OCI-LY1 (cell line): ENCODE results near the gene ANKRD34A.

ENCODE experiments used
- H2AFZ ChIP-seq: fragments of 200-600 bp; sonication (generic), shearing (Covaris generic); 2 replicates; pipeline ENCODE4 v1.6.0; 2014; ENCODE audit warnings: antibody characterized with exemption, mild to moderate bottlenecking, low read length
- H3F3A ChIP-seq: fragments of 200-600 bp; sonication (generic), shearing (Covaris generic); 2 replicates; pipeline ENCODE4 v1.6.0; 2014; ENCODE audit warnings: mild to moderate bottlenecking, antibody characterized with exemption, low read length, moderate library complexity; ENCODE audit not compliant: insufficient read depth
- H3K27ac ChIP-seq: fragments of 200-600 bp; sonication (generic); 2 replicates; pipeline ENCODE4 v1.5.1; 2014; ENCODE audit warnings: low read length, mixed run types, mild to moderate bottlenecking, low read depth; ENCODE audit not compliant: poor library complexity, severe bottlenecking
- H3K27me3 ChIP-seq: fragments of 200-600 bp; sonication (generic); 2 replicates; pipeline ENCODE4 v1.6.0; 2014; ENCODE audit warnings: antibody characterized with exemption, mild to moderate bottlenecking, low read length, moderate library complexity; ENCODE audit not compliant: insufficient read depth
- H3K36me3 ChIP-seq: fragments of 200-600 bp; sonication (generic); 2 replicates; pipeline ENCODE4 v1.6.1; 2014; ENCODE audit warnings: mild to moderate bottlenecking, antibody characterized with exemption, low read length, moderate library complexity, mixed read lengths; ENCODE audit not compliant: insufficient read depth
- H3K4me1 ChIP-seq: fragments of 200-600 bp; sonication (generic); 2 replicates; pipeline ENCODE4 v1.5.1; 2014; ENCODE audit warnings: mild to moderate bottlenecking, low read length, moderate library complexity; ENCODE audit not compliant: insufficient read depth, severe bottlenecking
- H3K4me2 ChIP-seq: fragments of 200-600 bp; sonication (generic), shearing (Covaris generic); 2 replicates; pipeline ENCODE4 v1.6.1; 2014; ENCODE audit warnings: low read length
- H3K4me3 ChIP-seq: fragments of 200-600 bp; sonication (generic); 2 replicates; pipeline ENCODE4 v1.5.1; 2014; ENCODE audit warnings: low read length, low read depth, mild to moderate bottlenecking, mixed read lengths; ENCODE audit not compliant: poor library complexity, severe bottlenecking
- H3K79me2 ChIP-seq: fragments of 200-600 bp; shearing (Covaris generic); 2 replicates; pipeline ENCODE4 v1.6.1; 2016; ENCODE audit warnings: mixed run types, low read length, mixed read lengths; ENCODE audit not compliant: insufficient read depth
- H3K9ac ChIP-seq: fragments of 200-600 bp; sonication (generic), shearing (Covaris generic); 2 replicates; pipeline ENCODE4 v1.6.1; 2014; ENCODE audit warnings: mild to moderate bottlenecking, low read length, mixed read lengths
- H3K9me2 ChIP-seq: fragments of 200-600 bp; sonication (generic), shearing (Covaris generic); 2 replicates; pipeline ENCODE4 v1.6.1; 2014; ENCODE audit warnings: low read depth, mild to moderate bottlenecking, low read length, mixed read lengths
- H3K9me3 ChIP-seq: fragments of 200-600 bp; shearing (Covaris generic); 2 replicates; pipeline ENCODE4 v1.6.1; 2014; ENCODE audit warnings: low read length, mixed read lengths
- H4K20me1 ChIP-seq: fragments of 200-600 bp; sonication (generic), shearing (Covaris generic); 2 replicates; pipeline ENCODE4 v1.6.0; 2016; ENCODE audit warnings: mild to moderate bottlenecking, low read length; ENCODE audit not compliant: insufficient read depth
- CTCF ChIP-seq: fragments of 200-600 bp; sonication (generic), shearing (Covaris generic); IDR thresholded peaks from 2 replicates; pipeline ENCODE4 v1.5.1; 2017; ENCODE audit warnings: mild to moderate bottlenecking, antibody characterized with exemption, low read length, moderate library complexity, mixed read lengths
- EZH2 ChIP-seq: fragments of 200-600 bp; sonication (generic), shearing (Covaris generic); IDR thresholded peaks from 2 replicates; pipeline ENCODE4 v1.8.0; 2017; ENCODE audit warnings: borderline replicate concordance, mixed run types, mild to moderate bottlenecking, antibody characterized with exemption, low read length, moderate library complexity, mixed read lengths

ANKRD34A gene

GRCh38 chr1:145999321-146000024 lies 35.1 kb upstream of the ANKRD34A start:
- H3K4me1 ChIP-seq, result peaks cover 57% of the 10 kb centered on the region
- H3K9ac ChIP-seq, result peak overlapping the region; percentile 47
- peak overlapping the region; percentile 62 for H3K4me2 ChIP-seq
- H3K27me3 ChIP-seq, result no peaks in the 10 kb centered on the region
- H3K9me3 ChIP-seq, result no peaks in the 10 kb centered on the region
- peak overlapping the region; percentile 98 for H3K27ac ChIP-seq
- H3K36me3 ChIP-seq, result peaks cover 18% of the 10 kb centered on the region
- H3K4me3 ChIP-seq, result peak overlapping the region; percentile 20
- H3K79me2 ChIP-seq, result peaks cover 25% of the 10 kb centered on the region
- no peaks in the 10 kb centered on the region for H4K20me1 ChIP-seq
- H3K9me2 ChIP-seq, result no peaks in the 10 kb centered on the region
- peak overlapping the region; percentile 25 for H2AFZ ChIP-seq
- no peak for TF ChIP-seq CTCF
- TF ChIP-seq EZH2, result no peak
- H3F3A ChIP-seq, result peaks cover 22% of the 10 kb centered on the region

- no peak overlapping the region for H2AFZ ChIP-seq
- H3K4me1 ChIP-seq, result peaks cover 75% of the 10 kb centered on the region
- peaks cover 27% of the 10 kb centered on the region for H3K79me2 ChIP-seq
- H3K36me3 ChIP-seq, result peaks cover 36% of the 10 kb centered on the region
- TF ChIP-seq EZH2 (no peak), CTCF (no peak)
- no peaks in the 10 kb centered on the region for H3K9me3 ChIP-seq
- no peaks in the 10 kb centered on the region for H4K20me1 ChIP-seq
- H3F3A ChIP-seq, result peaks cover 32% of the 10 kb centered on the region
- H3K4me2 ChIP-seq, result peak overlapping the region; percentile 89
- H3K4me3 ChIP-seq, result peak overlapping the region; percentile 99
- no peaks in the 10 kb centered on the region for H3K9me2 ChIP-seq
- H3K9ac ChIP-seq, result peak overlapping the region; percentile 98
- H3K27me3 ChIP-seq, result no peaks in the 10 kb centered on the region
- H3K27ac ChIP-seq, result peak overlapping the region; percentile 98
Measured at GRCh38 chr1:145997718-145998023, 33.3 kb upstream of the ANKRD34A start.

GRCh38 chr1:145997016-145997717 lies 32.8 kb upstream of the ANKRD34A start:
- H3K9me3 ChIP-seq, result no peaks in the 10 kb centered on the region
- peaks cover 27% of the 10 kb centered on the region for H3K79me2 ChIP-seq
- no peaks in the 10 kb centered on the region for H4K20me1 ChIP-seq
- no peaks in the 10 kb centered on the region for H3K27me3 ChIP-seq
- no peak overlapping the region for H2AFZ ChIP-seq
- peaks cover 32% of the 10 kb centered on the region for H3F3A ChIP-seq
- H3K4me2 ChIP-seq, result peak overlapping the region; percentile 89
- H3K36me3 ChIP-seq, result peaks cover 40% of the 10 kb centered on the region
- peaks cover 80% of the 10 kb centered on the region for H3K4me1 ChIP-seq
- TF ChIP-seq CTCF (no peak), EZH2 (no peak)
- H3K27ac ChIP-seq, result peak overlapping the region; percentile 98
- H3K4me3 ChIP-seq, result peak overlapping the region; percentile 99
- peak overlapping the region; percentile 98 for H3K9ac ChIP-seq
- H3K9me2 ChIP-seq, result no peaks in the 10 kb centered on the region
